Measurements from ENCODE around the gene RCOR2.

GRCh38 chr11:63933459-63933858, 16.5 kb upstream of the RCOR2 start:
- TF ChIP-seq CTCF (conservative IDR thresholded peaks at IDR 0.05; ENCODE audit: low read depth, low read length) = no peak
- no peak for TF ChIP-seq EZH2 (IDR thresholded peaks at IDR 0.05; ENCODE audit: borderline replicate concordance, low read depth, low read length, poor library complexity, severe bottlenecking)

Measured in A673 (cell line).